Stimulated activated CD8-positive, alpha-beta memory T cell treated with anti-CD3 and anti-CD28 coated beads, Interleukin-12 subunit alpha, Interleukin-12 subunit beta, amount 100 ng/mL, for 24 hours (primary cell): ENCODE measurements around the gene KLHL29.

Experiments used
- DNase-seq: peaks from one replicate; pipeline ENCODE4 v3.0.0-alpha.2; 2020; ENCODE audit errors: extremely low read depth

Gene KLHL29

DNA sequence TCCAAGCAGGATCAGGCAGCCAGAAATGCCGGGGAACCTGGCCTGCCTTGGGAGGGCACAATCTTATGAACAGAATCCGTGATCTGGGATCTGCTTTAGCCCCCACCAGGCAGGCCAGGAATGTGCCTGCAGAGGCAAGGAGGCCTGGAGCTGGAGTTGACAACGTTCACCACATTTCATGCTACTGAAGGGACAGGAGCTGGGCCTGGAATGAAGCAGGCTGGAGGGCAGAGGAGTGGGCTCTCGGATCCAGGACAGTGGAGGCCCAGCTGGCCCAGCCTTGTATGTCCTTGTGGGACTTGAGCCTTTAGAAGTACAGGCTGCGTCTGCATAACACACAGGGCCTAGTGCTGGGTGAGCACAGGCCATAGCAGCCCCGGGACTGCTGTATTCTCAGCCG lies 91.8 kb downstream of the KLHL29 start:
- DNase-seq = no peak

GRCh38 chr2:23477392-23477791 lies 92.4 kb downstream of the KLHL29 start:
- DNase-seq = no peak

GRCh38 chr2:23478087-23478932 lies 93.3 kb downstream of the KLHL29 start:
- no peak for DNase-seq

DNA sequence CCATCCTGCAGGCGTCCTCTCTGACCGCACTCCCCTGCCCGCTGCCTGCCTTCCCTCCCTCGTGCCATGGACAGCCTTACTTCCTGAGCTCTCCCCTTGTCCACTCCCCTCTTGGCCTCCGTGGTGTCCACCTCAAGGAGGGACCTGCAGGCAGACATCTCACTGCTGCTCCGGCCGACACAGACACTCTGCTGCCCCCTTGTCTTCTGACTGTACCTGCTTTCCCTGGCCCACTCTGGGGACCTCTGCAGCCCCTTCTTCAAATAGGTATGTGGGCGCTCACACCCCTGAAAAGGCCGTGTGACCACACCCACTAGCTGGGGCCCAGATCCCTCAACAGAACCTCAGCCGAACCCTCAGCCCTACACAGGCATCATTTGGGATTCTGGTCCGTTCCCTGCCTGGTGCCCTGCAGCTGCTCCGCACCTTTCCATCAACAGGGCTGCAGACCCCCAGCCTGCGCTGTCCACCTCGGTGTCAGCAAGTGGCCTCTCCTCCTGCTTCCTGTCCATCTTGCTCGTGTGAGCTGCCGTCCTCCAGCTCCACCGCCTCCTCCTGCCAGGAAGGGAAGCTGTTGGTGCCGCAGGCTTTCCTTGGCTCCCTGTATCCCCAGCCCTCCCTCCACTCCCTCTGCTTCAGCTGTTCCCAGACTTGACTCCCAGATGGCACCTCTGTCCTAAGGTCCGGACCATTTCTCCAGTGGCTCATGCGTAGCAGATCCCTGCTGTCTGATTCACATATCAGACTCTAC lies 94.1 kb downstream of the KLHL29 start:
- no peak for DNase-seq

- no peak for DNase-seq
These were observed 96.2 kb downstream of the KLHL29 start for GRCh38 chr2:23480957-23481797.

DNA sequence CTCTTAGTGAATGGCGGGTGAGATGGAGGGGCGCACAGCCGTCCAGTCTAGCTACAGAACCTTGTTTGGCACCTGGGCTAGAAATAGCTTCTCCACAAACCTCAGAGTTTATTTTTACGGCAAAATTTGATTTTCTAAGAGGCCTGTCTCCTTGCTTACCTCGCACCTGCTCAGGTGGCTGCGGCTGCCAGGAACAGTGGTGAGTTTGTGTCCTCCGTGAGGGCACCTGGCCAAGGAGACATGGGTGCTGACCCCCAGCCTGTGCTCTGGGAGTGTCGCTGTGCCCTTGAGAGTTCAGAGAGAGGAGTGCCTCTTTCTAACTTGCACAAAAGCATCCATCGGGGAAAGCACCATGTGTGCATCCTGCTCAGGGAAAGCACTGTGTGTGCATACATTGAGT lies 97.2 kb downstream of the KLHL29 start:
- no peak for DNase-seq

GRCh38 chr2:23482607-23483006 lies 97.6 kb downstream of the KLHL29 start:
- DNase-seq = no peak

GRCh38 chr2:23483791-23484190 lies 98.8 kb downstream of the KLHL29 start:
- DNase-seq = no peak

- no peak for DNase-seq
These were observed 99.3 kb downstream of the KLHL29 start for GRCh38 chr2:23484275-23484674.

- no peak for DNase-seq
These were observed 99.8 kb downstream of the KLHL29 start for GRCh38 chr2:23484767-23485166.

GRCh38 chr2:23485261-23485660 lies 100.3 kb downstream of the KLHL29 start:
- DNase-seq = no peak

GRCh38 chr2:23485841-23486683 lies 101.1 kb downstream of the KLHL29 start:
- no peak for DNase-seq

DNA sequence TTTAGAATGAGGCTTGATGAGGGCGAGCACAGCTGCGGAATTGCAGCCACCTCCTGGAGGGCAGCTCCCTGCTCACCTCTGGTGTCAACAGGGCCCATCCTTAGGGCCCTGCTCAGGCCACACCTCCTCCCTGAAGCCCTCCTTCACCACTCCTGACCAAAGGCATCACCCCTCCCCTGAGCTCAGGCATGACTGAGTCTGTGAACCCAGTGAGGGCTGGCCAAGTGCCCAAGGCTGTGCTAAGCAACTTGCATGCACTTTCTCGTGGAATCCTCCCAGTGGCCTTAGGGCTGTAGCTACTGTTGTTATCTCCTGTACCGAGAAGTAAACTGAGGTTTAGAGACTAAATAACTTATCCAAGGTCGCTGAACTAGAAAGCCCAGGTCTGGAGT lies 101.7 kb downstream of the KLHL29 start:
- DNase-seq = no peak

- DNase-seq = no peak
These were observed 102.9 kb downstream of the KLHL29 start for GRCh38 chr2:23487735-23488492.

GRCh38 chr2:23488584-23488983 lies 103.6 kb downstream of the KLHL29 start:
- no peak for DNase-seq

- DNase-seq = no peak
These were observed 104.7 kb downstream of the KLHL29 start for GRCh38 chr2:23489471-23490322.

DNA sequence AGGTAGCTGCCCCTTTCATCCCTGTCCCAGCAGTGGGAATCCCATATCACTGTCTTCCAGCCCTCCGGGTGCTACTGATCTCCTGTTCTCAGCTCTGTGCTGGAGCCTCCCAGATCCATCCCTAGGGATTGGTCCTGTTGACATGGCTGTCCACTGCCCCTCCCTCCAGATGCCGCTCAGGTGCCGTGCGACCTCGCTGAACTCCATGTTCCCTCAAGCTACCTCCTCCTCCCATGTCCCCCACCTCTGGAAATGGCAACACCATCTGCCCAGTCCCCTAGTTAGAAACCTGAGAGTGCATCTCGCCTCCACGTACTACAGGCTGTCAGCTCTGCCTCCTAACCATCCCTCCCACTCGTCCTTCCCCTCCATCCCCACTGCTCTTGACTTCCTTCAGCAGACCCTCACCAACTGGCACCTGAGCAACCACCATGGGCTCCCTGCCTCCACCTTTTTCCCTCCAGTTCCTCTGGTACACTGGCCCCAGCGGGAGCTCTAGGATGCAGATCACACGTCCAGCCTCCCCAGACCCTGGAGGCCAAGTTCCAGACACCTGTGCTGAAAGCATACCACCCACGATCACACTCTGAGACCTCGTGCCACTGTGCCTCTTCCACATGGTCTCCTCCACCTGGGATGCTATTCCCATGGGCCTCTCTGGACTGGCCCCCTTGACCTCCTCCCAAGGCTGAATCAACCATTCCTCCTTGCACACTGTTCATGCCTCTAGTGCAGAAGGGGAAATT lies 106.8 kb downstream of the KLHL29 start:
- DNase-seq = no peak

GRCh38 chr2:23492337-23492675 lies 107.3 kb downstream of the KLHL29 start:
- no peak for DNase-seq

GRCh38 chr2:23492921-23493320 lies 107.9 kb downstream of the KLHL29 start:
- no peak for DNase-seq
